Body of pancreas (tissue), 4 donors: ENCODE results near the gene ARHGAP44.

Source experiments
- POLR2A ChIP-seq, 3 donors: fragments of 450-650 bp; IDR thresholded peaks; one replicate each; pipeline ENCODE4 v1.6.1; 2016; ENCODE audit warnings: antibody characterized with exemption in 3 of 3, mild to moderate bottlenecking in 2 of 3
- TF ChIP-seq, protein P1 (sequence below), 7 experiments: fragments of 450-650 bp in 4 of 7; fragments of 200-600 bp in 3 of 7; sonication (generic) in 3 of 7; IDR thresholded peaks; one replicate each; pipeline ENCODE4 v1.5.1; 2016 to 2019; ENCODE audit warnings: antibody characterized with exemption in 7 of 7

DNA sequence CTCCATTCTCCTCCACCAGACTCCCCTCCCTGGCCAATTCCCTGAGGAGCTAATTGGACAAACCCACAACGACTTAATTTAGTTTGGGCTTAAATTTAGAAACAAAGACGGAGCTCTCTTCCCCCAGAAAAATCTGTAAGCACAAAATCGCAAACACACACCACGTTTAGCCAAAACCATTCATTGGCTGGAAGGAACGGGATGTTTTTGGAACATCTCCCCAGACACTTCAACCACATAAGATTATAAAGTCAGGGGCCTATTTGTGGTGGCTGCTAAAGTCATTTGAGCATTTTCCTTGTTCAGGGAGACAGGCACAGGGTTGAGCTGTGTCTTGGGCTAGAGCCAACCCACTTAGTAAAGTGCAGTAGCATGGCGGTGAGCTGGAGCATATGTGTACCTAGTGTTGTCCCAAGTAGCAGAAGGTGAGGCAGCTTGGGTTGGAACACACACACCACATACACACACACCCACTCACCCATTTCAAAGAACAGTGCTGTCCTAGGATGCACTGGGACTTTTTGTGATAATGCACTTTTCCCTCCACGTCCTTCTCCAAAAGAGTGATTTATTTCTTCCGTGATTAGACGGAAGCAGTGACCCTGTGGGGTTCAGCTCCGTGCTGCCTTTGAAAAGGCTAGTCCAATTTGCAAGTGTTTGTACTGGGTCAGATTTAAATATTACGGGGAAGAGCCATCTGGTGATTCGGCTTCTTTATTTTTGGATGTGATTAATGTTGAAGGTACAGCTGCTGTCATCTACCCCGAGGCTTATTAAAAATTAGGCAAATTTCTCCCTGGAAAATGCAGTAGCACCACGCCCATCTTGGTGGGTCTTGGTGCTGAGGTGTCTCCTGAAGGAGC lies 196.4 kb downstream of the ARHGAP44 start:
- TF ChIP-seq, protein P1, sequence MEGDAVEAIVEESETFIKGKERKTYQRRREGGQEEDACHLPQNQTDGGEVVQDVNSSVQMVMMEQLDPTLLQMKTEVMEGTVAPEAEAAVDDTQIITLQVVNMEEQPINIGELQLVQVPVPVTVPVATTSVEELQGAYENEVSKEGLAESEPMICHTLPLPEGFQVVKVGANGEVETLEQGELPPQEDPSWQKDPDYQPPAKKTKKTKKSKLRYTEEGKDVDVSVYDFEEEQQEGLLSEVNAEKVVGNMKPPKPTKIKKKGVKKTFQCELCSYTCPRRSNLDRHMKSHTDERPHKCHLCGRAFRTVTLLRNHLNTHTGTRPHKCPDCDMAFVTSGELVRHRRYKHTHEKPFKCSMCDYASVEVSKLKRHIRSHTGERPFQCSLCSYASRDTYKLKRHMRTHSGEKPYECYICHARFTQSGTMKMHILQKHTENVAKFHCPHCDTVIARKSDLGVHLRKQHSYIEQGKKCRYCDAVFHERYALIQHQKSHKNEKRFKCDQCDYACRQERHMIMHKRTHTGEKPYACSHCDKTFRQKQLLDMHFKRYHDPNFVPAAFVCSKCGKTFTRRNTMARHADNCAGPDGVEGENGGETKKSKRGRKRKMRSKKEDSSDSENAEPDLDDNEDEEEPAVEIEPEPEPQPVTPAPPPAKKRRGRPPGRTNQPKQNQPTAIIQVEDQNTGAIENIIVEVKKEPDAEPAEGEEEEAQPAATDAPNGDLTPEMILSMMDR (IDR thresholded peaks at IDR 0.05): no peak
- no peak for TF ChIP-seq POLR2A (IDR thresholded peaks at IDR 0.05)
